Subcutaneous adipose tissue (tissue), 4 donors: ENCODE data around the gene PDE4D. TPM values are rescaled to one million over a fixed set of nuclear protein-coding genes. Genes with fewer than 3 reads are reported as not detected.

Experiments
- CTCF ChIP-seq: fragments of 450-650 bp; IDR thresholded peaks from one replicate; pipeline ENCODE4 v1.5.1; 2016; ENCODE audit warnings: low read depth, mild to moderate bottlenecking, control low read depth, antibody characterized with exemption, moderate library complexity
- total RNA-seq, 4 donors: library from RNA; depleted of rRNA; stranded (reverse); fragments of >200 nt; gene quantifications; one replicate each; pipeline ENCODE4 v1.1.0, GENCODE V29; 2016

PDE4D gene
- total RNA-seq, 4 donors from 2014 or later, result 15.0 to 24.0 (median 18.5) TPM

GRCh38 chr5:59380350-59380951 is 513.1 kb downstream of the PDE4D start:
- no peak for TF ChIP-seq CTCF

GRCh38 chr5:59371525-59372127 is 521.9 kb downstream of the PDE4D start:
- no peak for TF ChIP-seq CTCF

- TF ChIP-seq CTCF, result no peak
Observed at GRCh38 chr5:59368951-59369350, 524.6 kb downstream of the PDE4D start.

- no peak for TF ChIP-seq CTCF
Observed at GRCh38 chr5:59367791-59368394, 525.6 kb downstream of the PDE4D start.

- no peak for TF ChIP-seq CTCF
Observed at GRCh38 chr5:59366784-59367183, 526.7 kb downstream of the PDE4D start.

GRCh38 chr5:59362438-59362837 is 531.1 kb downstream of the PDE4D start:
- TF ChIP-seq CTCF, result no peak

GRCh38 chr5:59361454-59361853 is 532.1 kb downstream of the PDE4D start:
- TF ChIP-seq CTCF, result no peak
